ENCODE measurements around the gene DSCAM. TPM values are rescaled to one million over a fixed set of nuclear protein-coding genes. Genes with fewer than 3 reads are reported as not detected.

Gene DSCAM
- total and polyA plus RNA-seq, 10 of the 15 experiments (the other 5 are each of a cell fraction or from before 2014, with no cell fraction given): not detected

DNA sequence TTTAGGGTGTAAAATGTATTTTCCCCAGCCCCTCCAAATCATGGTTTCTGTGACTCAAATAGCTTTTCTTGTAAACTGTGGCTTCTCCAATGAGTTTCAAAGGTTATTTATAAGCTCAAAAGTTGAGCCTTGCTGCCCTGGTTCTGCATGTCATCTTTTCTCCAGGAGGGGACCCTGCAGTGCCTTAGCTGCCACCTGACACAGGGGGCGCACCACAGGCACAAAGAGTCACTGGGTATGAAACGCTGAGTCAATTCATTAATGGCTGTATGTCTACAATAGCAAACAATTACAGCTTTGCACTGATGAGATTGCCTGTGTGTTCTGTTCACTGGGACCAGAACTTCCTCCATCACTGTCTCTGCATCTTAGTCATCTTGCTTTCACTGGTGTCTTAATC lies 878.9 kb downstream of the DSCAM start:
- no peaks in the 10 kb centered on the region for H3K27me3 ChIP-seq (replicated peaks in 1 of 2; ENCODE audit: control insufficient read depth in 2 of 2, insufficient read depth in 2 of 2, low read length in 1 of 2)
- no peaks in the 10 kb centered on the region for H3K79me2 ChIP-seq (ENCODE audit: control insufficient read depth, insufficient read depth, low read length)
- no peak for DNase-seq (ENCODE audit: low read depth, low spot score)
- H3K9ac ChIP-seq (ENCODE audit: control insufficient read depth, insufficient read depth, low read length): no peak overlapping the region
- ChIA-PET CTCF (no interaction called here), POLR2A (no interaction called here), RAD21 (ENCODE audit: unreplicated experiment) (no interaction called here), SMC1A (ENCODE audit: uncharacterized antibody, unreplicated experiment) (no interaction called here)
- in situ Hi-C loops (cut with MboI) (no loop called here), intact Hi-C loops (cut with micrococcal nuclease; ENCODE audit: unreplicated experiment) (no loop called here)
- H2AFZ ChIP-seq (ENCODE audit: control insufficient read depth, low read depth, low read length): no peak overlapping the region
- WGBS (ENCODE audit: insufficient coverage, insufficient replicate concordance, low lambda C conversion rate, missing lambda C conversion rate): 17% methylated on average over 2 of the region's 2 CpGs
- no peaks in the 10 kb centered on the region for H4K20me1 ChIP-seq (ENCODE audit: control insufficient read depth, insufficient read depth)
- no TSS peak for BruUV-seq (replicated peaks)
- no peak overlapping the region for H3K4me3 ChIP-seq
- no peak for FAIRE-seq
- H3K4me2 ChIP-seq (ENCODE audit: control insufficient read depth, insufficient read depth): no peak overlapping the region
- H3K4me1 ChIP-seq (ENCODE audit: control insufficient read depth, insufficient read depth, low read length): no peaks in the 10 kb centered on the region
- H3K9me3 ChIP-seq (replicated peaks; ENCODE audit: control insufficient read depth, insufficient read depth, low read length): no peaks in the 10 kb centered on the region; the same call in 2 of the 3 replicates
- no peaks in the 10 kb centered on the region for H3K36me3 ChIP-seq (ENCODE audit: control insufficient read depth in 2 of 2, insufficient read depth in 2 of 2, low read length in 1 of 2)
- TF ChIP-seq RCOR1 (conservative IDR thresholded peaks at IDR 0.05; ENCODE audit: low read depth, low read length) (no peak), STAT3 (IDR thresholded peaks at IDR 0.05; ENCODE audit: low read depth, low read length) (no peak), RELA (IDR thresholded peaks at IDR 0.05; ENCODE audit: borderline replicate concordance, partially characterized antibody) (no peak), JUNB (IDR thresholded peaks at IDR 0.05) (no peak), REST (IDR thresholded peaks at IDR 0.05; ENCODE audit: low read depth, low read length) (no peak), NRF1 (conservative IDR thresholded peaks at IDR 0.05; ENCODE audit: low read depth, low read length) (no peak), CBX5 (IDR thresholded peaks at IDR 0.05; ENCODE audit: low read depth) (no peak), SPI1 (IDR thresholded peaks at IDR 0.05; ENCODE audit: borderline replicate concordance, insufficient read depth, low read depth, low read length) (no peak), MEF2A (IDR thresholded peaks at IDR 0.05; ENCODE audit: insufficient read depth, low read depth, low read length) (no peak), EP300 (IDR thresholded peaks at IDR 0.05; ENCODE audit: borderline replicate concordance in 1 of 2, control insufficient read depth in 1 of 2, low read depth in 2 of 2, low read length in 2 of 2) (no peak), NR2F1 (conservative IDR thresholded peaks at IDR 0.05) (no peak), FOS (IDR thresholded peaks at IDR 0.05; ENCODE audit: borderline replicate concordance, extremely low read depth, insufficient read length) (no peak), KDM1A (IDR thresholded peaks at IDR 0.05; ENCODE audit: borderline replicate concordance) (no peak), SMAD1 (IDR thresholded peaks at IDR 0.05; ENCODE audit: low read depth, partially characterized antibody) (no peak), SP1 (IDR thresholded peaks at IDR 0.05; ENCODE audit: low read depth, low read length) (no peak), RUNX3 (IDR thresholded peaks at IDR 0.05; ENCODE audit: low read length) (no peak), NR2C1 (IDR thresholded peaks at IDR 0.05) (no peak)
- TF ChIP-seq, protein P1, sequence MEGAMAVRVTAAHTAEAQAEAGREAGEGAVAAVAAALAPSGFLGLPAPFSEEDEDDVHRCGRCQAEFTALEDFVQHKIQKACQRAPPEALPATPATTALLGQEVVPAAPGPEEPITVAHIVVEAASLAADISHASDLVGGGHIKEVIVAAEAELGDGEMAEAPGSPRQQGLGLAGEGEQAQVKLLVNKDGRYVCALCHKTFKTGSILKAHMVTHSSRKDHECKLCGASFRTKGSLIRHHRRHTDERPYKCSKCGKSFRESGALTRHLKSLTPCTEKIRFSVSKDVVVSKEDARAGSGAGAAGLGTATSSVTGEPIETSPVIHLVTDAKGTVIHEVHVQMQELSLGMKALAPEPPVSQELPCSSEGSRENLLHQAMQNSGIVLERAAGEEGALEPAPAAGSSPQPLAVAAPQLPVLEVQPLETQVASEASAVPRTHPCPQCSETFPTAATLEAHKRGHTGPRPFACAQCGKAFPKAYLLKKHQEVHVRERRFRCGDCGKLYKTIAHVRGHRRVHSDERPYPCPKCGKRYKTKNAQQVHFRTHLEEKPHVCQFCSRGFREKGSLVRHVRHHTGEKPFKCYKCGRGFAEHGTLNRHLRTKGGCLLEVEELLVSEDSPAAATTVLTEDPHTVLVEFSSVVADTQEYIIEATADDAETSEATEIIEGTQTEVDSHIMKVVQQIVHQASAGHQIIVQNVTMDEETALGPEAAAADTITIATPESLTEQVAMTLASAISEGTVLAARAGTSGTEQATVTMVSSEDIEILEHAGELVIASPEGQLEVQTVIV (IDR thresholded peaks at IDR 0.05; ENCODE audit: borderline replicate concordance, partially characterized antibody): no peak
- TF ChIP-seq, protein P2, sequence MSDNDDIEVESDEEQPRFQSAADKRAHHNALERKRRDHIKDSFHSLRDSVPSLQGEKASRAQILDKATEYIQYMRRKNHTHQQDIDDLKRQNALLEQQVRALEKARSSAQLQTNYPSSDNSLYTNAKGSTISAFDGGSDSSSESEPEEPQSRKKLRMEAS (IDR thresholded peaks at IDR 0.05; ENCODE audit: low read depth, low read length): no peak
- no peak overlapping the region for H3K27ac ChIP-seq (ENCODE audit: control insufficient read depth, insufficient read depth)
- ATAC-seq: no peak

All from GM12878 (cell line).